NCI-H2081 (cell line): Measurements from ENCODE around the gene ZNF281.

Experiments
- DNase-seq, 2 experiments: peaks; one replicate each; lab custom pipeline; 2025; lab: John Stamatoyannopoulos, UW

The ZNF281 gene

GRCh38 chr1:200391747-200392146, 18.1 kb downstream of the ZNF281 start:
- no peak for DNase-seq

- DNase-seq: no peak
These were observed 21.0 kb downstream of the ZNF281 start for GRCh38 chr1:200388791-200389190.

- no peak for DNase-seq
These were observed 23.4 kb downstream of the ZNF281 start for GRCh38 chr1:200386416-200386815.

- no peak for DNase-seq
These were observed 24.9 kb downstream of the ZNF281 start for GRCh38 chr1:200384818-200385390.

- no peak for DNase-seq
These were observed 28.4 kb downstream of the ZNF281 start for GRCh38 chr1:200381256-200381984.

GRCh38 chr1:200380589-200381021, 29.2 kb downstream of the ZNF281 start:
- DNase-seq: no peak

GRCh38 chr1:200379940-200380588, 29.8 kb downstream of the ZNF281 start:
- no peak for DNase-seq

GRCh38 chr1:200379432-200379757, 30.4 kb downstream of the ZNF281 start:
- DNase-seq: no peak

GRCh38 chr1:200378096-200378495, 31.7 kb downstream of the ZNF281 start:
- DNase-seq: peak in 1 of 2 experiments; percentile 12

GRCh38 chr1:200376528-200376927, 33.3 kb downstream of the ZNF281 start:
- no peak for DNase-seq

- no peak for DNase-seq
These were observed 35.1 kb downstream of the ZNF281 start for GRCh38 chr1:200374569-200375295.

- no peak for DNase-seq
These were observed 36.0 kb downstream of the ZNF281 start for GRCh38 chr1:200373811-200374231.

- DNase-seq: no peak
These were observed 37.0 kb downstream of the ZNF281 start for GRCh38 chr1:200372885-200373181.

- no peak for DNase-seq
These were observed 37.5 kb downstream of the ZNF281 start for GRCh38 chr1:200372095-200372884.

GRCh38 chr1:200369706-200370105, 40.1 kb downstream of the ZNF281 start:
- DNase-seq: no peak

GRCh38 chr1:200369131-200369530, 40.7 kb downstream of the ZNF281 start:
- no peak for DNase-seq

- no peak for DNase-seq
These were observed 41.3 kb downstream of the ZNF281 start for GRCh38 chr1:200368556-200368955.

- no peak for DNase-seq
These were observed 41.8 kb downstream of the ZNF281 start for GRCh38 chr1:200367841-200368534.

- DNase-seq: no peak
These were observed 43.1 kb downstream of the ZNF281 start for GRCh38 chr1:200366577-200367253.

- DNase-seq: no peak
These were observed 43.9 kb downstream of the ZNF281 start for GRCh38 chr1:200365897-200366426.

GRCh38 chr1:200364831-200365230, 45.0 kb downstream of the ZNF281 start:
- DNase-seq: no peak
